Inferior parietal cortex (tissue), 1 donor: Measurements from ENCODE around the gene SRPX.

Experiments
- DNase-seq: peaks from one replicate; pipeline ENCODE4 v3.0.0-alpha.2; 2016; ENCODE audit errors: extremely low spot score

The SRPX gene

DNA sequence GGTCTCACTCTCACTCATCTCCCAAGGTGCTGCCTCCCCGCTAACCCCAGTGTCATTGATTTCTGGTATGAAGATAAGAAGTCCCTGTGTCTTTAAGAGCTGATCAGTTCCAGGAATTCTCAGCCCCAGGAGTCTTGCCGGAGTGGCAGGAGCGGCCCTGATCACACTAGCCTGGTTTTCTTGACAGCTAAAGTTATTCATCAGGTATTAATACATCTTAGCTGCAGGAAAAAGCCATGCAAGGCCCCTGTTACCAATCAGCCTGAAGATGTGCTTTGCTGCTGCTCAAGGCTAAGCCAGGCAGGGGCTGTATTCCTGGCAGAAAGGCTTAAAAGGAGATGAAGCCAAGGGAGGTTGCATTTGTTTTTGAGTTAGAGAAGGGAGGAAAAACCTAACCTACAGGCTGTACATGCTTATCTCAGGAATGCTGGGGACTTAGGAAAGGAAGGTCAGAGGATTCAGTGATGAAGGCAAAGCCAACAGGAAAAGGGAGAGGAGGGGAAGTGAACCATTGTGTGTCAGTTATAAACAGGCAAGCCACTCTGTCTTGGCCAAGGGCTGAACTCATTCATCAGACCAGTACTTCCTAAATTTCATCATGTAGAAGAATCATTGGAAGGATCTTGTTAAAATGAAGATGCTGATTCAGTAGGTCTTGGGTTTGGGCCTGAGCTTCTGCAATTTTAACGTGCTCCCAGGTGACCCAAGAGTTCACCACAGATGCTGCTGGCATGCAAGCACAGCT lies 8.6 kb downstream of the SRPX start:
- DNase-seq, result no peak

- DNase-seq, result no peak
Observed at GRCh38 chrX:38206542-38206941, 14.1 kb downstream of the SRPX start.

DNA sequence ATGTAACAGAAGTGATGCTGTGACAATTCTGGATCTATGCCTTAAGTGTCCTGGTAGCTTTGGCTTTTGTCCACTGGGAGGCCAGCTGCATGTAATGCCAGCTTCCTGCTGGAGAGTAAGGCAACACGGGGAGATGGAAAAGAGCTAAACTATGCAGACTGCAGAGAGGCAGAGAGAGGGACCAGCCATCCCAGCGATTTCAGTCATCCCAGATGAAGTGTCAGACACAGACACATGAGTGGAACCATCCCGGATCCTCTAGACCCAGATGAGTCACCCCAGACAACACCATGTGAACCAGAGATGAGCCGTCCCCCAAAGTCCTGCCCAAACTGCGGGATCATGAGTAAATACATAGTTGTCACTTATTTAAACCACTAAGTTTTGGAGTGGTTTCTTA lies 14.6 kb downstream of the SRPX start:
- DNase-seq, result no peak

GRCh38 chrX:38205039-38205438 lies 15.6 kb downstream of the SRPX start:
- DNase-seq, result no peak

DNA sequence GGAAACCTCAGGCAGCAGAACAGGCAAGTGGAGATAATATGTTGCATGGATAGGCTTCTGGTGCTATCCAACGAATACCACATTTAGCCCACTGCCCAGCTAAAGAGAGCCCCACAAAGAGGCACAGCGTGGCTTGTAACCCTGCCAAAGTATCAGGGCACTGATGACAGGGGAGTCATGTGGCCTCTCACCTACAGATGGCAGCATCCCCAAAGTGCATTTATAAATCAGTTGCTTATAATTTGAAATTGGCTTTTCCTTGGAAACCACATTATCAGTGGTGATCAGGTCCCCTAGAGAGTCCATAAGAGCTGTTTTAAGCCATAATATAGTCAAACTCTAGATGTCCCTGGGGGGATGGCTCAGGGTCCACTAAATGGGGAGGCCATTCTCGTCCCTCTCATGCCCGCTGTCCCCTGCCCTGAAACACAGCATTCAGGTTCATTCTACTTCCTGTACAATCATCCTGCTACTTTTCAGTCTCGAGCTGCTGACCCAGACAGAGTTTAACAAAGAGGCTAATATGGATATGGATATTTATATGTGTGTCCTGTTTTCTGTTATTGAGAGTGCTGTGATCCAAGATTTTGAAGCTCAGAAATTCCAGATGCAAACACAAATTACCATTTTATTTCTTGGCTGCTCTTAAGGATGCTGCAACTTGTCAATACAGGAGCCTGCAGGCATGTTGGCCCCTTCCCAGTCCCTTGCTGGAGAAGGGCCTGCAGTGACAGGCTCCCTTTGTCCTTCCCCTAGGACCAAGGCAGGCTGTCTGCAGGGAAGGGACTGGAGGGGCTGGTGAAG lies 28.5 kb downstream of the SRPX start:
- DNase-seq, result no peak

DNA sequence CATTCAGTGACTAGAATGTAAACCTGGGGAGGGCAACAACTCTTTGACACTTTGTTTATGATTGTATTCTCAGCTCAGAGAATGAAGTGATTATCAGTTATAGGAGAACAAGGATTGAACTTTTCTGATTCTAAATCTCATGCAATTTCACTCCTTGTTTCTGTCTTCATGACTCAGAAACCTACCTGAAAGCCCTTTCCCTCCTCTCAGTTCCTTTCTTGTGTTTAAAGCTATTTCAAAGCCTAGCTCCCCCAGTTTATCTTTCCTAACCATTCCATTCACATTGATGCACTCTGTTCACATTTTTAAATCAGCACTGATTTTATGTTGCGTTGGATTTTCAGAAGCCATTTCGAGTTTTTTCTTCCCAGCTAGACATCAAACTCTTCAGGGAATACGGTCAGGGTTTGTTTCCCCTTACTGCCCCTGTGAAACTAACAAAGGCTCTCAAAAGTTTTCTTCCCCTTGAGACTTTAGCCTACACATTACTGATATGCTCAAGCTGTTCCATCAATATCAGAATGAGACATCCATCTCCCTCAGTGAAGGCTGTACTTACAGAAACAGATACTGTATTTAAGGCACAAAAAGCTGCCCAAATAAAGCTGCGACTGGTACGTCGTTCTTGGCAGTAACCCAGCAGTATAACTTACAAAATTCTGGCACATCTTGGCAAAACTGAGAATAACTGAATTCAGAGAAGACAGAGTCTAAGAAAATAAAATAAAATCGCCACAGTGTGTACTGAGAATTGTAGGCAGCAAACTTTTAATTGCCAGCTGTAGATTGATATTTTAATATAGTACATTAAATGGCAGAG lies 31.0 kb downstream of the SRPX start:
- no peak for DNase-seq

DNA sequence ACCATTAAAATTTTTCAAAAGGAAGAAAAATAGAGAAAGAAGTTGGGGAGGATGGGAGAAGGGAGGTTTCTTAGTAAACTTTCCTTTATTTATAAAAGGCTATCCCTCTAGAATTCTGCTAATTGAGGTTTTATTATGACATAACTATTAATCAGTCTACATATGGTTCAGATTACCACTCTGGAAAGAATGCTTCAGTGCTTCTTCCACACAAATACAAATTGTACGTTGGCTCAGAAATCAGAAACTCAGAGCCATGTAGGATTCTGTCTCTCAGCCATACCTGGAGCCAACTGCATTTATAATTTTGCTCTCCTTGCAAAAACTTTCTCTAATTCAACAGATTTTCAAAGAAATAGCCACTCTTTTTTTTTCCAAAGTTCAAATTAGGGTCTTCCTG lies 37.1 kb downstream of the SRPX start:
- no peak for DNase-seq

- DNase-seq, result no peak
Observed at GRCh38 chrX:38181357-38181756, 39.3 kb downstream of the SRPX start.

DNA sequence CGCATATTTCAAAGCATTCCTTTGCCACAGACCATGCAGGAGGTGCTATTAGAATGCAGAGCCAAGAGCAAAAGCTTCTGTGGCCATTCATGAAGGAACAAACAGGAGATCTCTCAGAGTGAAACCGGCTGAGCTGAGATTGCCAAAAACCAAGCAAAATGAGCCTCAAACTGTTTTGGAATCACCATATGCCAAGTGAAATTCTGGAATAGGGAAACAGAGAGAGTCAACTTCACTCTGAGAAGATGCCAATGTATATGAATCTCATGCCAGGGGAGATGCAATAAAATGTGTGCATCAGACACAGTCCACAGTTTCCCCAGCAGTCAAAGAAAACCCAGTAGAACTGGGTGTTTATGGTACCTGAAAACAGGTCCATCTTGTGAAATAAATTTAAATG lies 42.3 kb downstream of the SRPX start:
- DNase-seq, result no peak

- no peak for DNase-seq
Observed at GRCh38 chrX:38175139-38175538, 45.5 kb downstream of the SRPX start.

GRCh38 chrX:38172596-38172995 lies 48.1 kb downstream of the SRPX start:
- no peak for DNase-seq

DNA sequence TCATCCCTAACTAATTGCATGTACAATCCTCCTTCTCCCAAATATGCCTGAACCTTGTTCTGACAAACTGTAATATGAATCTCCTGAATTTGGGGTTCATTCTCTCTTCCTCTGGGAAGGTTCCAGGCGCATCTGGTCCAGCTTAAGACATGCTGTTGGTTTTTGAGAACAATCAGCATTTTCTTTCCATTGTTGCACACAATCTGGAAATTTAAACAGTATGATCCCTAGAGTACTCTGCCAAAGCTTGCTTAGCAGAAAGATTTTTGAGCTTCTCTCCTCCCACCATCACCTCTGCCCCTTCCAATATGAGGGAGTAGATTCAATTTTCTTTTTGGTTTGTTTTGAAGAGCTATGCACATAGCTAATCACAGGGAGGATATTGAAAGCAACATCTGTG lies 50.1 kb downstream of the SRPX start:
- no peak for DNase-seq

DNA sequence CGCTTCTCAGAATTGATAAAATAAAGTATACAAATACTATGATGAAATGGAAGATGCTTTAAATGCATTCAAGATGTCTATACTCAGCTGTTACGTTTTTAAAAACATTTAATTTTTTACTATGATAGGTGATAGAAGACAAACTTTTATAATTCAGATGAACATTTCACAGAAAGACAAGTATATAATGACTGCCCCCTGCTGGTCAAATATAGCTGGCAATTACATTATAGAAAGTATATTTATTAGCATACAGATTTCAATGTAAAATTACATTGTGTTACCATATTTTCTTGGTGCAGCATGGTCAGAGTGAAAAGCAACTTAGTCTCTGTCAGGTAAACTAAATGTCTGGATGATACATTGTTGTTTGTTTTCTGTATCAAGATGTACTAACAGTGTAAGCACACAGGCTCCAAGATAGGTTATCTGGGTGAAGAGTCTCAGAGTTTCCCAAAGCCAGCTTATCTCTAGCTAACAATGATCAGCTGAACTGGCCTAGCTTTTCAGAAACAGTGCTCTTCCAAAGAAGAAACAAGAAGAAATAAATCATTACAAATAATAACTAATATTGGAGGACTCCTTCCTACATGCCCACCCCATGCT lies 54.1 kb downstream of the SRPX start:
- peak; percentile 32 for DNase-seq

GRCh38 chrX:38165023-38165422 lies 55.6 kb downstream of the SRPX start:
- no peak for DNase-seq

- DNase-seq, result no peak
Observed at GRCh38 chrX:38163193-38163592, 57.5 kb downstream of the SRPX start.

GRCh38 chrX:38156838-38157237 lies 63.8 kb downstream of the SRPX start:
- DNase-seq, result no peak

DNA sequence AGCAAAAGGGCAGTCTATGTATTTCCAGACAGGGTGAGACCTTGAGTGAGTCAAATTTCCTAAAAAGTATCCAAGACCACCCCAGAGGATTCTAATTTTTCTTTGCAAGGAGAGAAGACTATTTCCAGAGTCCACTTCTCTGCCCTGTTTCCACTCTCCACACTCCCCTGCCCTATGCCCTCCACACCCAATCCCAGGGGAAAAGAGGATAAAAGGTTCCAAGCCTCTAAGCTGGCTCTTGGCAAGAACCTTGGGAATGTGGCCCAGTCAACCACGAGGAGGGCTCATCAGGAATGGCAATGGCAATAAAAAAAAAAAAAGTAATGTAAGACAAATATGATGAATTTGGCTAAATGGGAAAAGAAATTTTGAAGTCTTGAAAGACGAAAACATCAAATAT lies 65.9 kb downstream of the SRPX start:
- no peak for DNase-seq

DNA sequence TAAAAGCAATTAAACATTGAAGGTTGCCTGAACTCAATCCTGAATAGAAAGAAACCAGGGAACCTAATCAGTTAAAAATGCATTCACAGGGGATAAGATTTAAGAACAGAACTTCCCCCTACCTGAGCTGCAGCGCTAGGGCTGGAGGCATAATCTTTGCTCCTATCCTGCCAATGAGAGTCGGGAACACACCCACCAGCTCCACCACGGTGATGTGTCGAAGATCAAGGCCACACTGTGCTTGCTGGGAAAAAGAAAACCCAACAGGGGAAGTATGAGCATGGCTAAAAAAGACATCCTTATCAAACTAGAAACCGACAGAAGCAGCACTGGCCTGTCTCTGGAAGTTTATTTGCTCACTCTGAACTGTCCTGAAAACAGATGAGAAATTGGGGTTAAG lies 66.3 kb downstream of the SRPX start:
- DNase-seq, result no peak

- no peak for DNase-seq
Observed at GRCh38 chrX:38151441-38151840, 69.2 kb downstream of the SRPX start.

- no peak for DNase-seq
Observed at GRCh38 chrX:38150993-38151392, 69.7 kb downstream of the SRPX start.

DNA sequence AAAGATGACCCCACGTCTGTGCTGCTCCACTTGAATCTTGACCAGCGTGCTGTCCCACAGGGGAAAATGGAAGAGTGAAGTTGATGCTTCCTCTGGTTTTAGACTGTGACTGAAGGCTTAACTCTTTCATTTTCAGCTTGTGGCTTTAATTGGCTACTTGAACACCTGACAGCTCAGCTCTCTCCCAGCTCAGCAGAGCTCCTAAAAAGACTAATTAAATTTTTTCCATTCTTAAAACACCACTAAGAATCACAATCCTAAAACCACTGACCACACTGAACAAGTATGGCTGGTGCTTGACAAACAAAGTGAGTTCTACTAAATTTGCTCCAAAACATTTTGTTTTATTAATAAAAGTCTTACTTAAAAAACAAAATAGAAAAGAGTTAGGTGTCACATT lies 71.7 kb downstream of the SRPX start:
- no peak for DNase-seq

GRCh38 chrX:38142610-38143009 lies 78.1 kb downstream of the SRPX start:
- no peak for DNase-seq
